Tibial nerve (tissue), 3 donors: Measurements from ENCODE around the gene ITGAL.

ENCODE experiments used
- CTCF ChIP-seq, 5 experiments: fragments of 200-600 bp in 3 of 5; fragments of 450-650 bp in 2 of 5; sonication (generic) in 3 of 5; IDR thresholded peaks; one replicate each; pipeline ENCODE4 v1.5.1; 2016 to 2019; ENCODE audit warnings: antibody characterized with exemption in 5 of 5, mild to moderate bottlenecking in 3 of 5, moderate library complexity in 2 of 5
- POLR2A ChIP-seq, 2 donors: fragments of 450-650 bp; IDR thresholded peaks; one replicate each; pipeline ENCODE4 v1.6.1; 2017; ENCODE audit warnings: antibody characterized with exemption in 2 of 2, mild to moderate bottlenecking in 2 of 2, moderate library complexity in 2 of 2

- TF ChIP-seq CTCF (IDR thresholded peaks at IDR 0.05) (no peak), POLR2A (IDR thresholded peaks at IDR 0.05) (no peak)
These were observed 2.4 kb upstream of the ITGAL start for GRCh38 chr16:30470170-30470512.
